ENCODE data around the gene CXXC5.

CXXC5 gene

GRCh38 chr5:139649082-139649991 is 1.2 kb downstream of the CXXC5 start:
- Mint-ChIP-seq H3K36me3 (ENCODE audit: insufficient read depth) (peaks cover 12% of the 10 kb centered on the region), H3K4me3 (peak overlapping the region; percentile 91), H3K4me1 (peaks cover 45% of the 10 kb centered on the region), H3K27ac (ENCODE audit: low read depth) (peak overlapping the region; percentile 30), H3K9me3 (no peaks in the 10 kb centered on the region), H3K27me3 (peaks cover 20% of the 10 kb centered on the region)
- ATAC-seq (replicated peaks; ENCODE audit: extremely low read depth, poor library complexity, severe bottlenecking) (peak; percentile 14), DNase-seq (ENCODE audit: low spot score in 2 of 2) (no peak)

- Mint-ChIP-seq H3K27me3 (peaks cover 20% of the 10 kb centered on the region), H3K9me3 (no peaks in the 10 kb centered on the region), H3K27ac (ENCODE audit: low read depth) (peak overlapping the region; percentile 30), H3K4me3 (peak overlapping the region; percentile 91), H3K36me3 (ENCODE audit: insufficient read depth) (peaks cover 12% of the 10 kb centered on the region), H3K4me1 (peaks cover 42% of the 10 kb centered on the region)
- ATAC-seq (replicated peaks; ENCODE audit: extremely low read depth, poor library complexity, severe bottlenecking): no peak
- no peak for DNase-seq (ENCODE audit: low spot score in 2 of 2)
Observed at GRCh38 chr5:139650031-139650688, 2.0 kb downstream of the CXXC5 start.

- H3K9me3 Mint-ChIP-seq: no peaks in the 10 kb centered on the region
- no peak for DNase-seq (ENCODE audit: low spot score in 2 of 2)
- no peak overlapping the region for H3K27ac Mint-ChIP-seq (ENCODE audit: low read depth)
- H3K27me3 Mint-ChIP-seq: peaks cover 20% of the 10 kb centered on the region
- H3K36me3 Mint-ChIP-seq (ENCODE audit: insufficient read depth): peaks cover 12% of the 10 kb centered on the region
- H3K4me3 Mint-ChIP-seq: peak overlapping the region; percentile 91
- ATAC-seq (replicated peaks; ENCODE audit: extremely low read depth, poor library complexity, severe bottlenecking): no peak
- peaks cover 40% of the 10 kb centered on the region for H3K4me1 Mint-ChIP-seq
Observed at GRCh38 chr5:139650689-139651042, 2.5 kb downstream of the CXXC5 start.

GRCh38 chr5:139651043-139651834 is 3.1 kb downstream of the CXXC5 start:
- H3K36me3 Mint-ChIP-seq (ENCODE audit: insufficient read depth): peaks cover 12% of the 10 kb centered on the region
- peaks cover 20% of the 10 kb centered on the region for H3K27me3 Mint-ChIP-seq
- DNase-seq (ENCODE audit: low spot score in 2 of 2): no peak
- ATAC-seq (replicated peaks; ENCODE audit: extremely low read depth, poor library complexity, severe bottlenecking): no peak
- H3K4me1 Mint-ChIP-seq: peaks cover 40% of the 10 kb centered on the region
- H3K9me3 Mint-ChIP-seq: no peaks in the 10 kb centered on the region
- H3K4me3 Mint-ChIP-seq: peak overlapping the region; percentile 91
- H3K27ac Mint-ChIP-seq (ENCODE audit: low read depth): peak overlapping the region; percentile 47

- peaks cover 42% of the 10 kb centered on the region for H3K4me1 Mint-ChIP-seq
- H3K9me3 Mint-ChIP-seq: no peaks in the 10 kb centered on the region
- ATAC-seq (replicated peaks; ENCODE audit: extremely low read depth, poor library complexity, severe bottlenecking) (peak; percentile 47), DNase-seq (ENCODE audit: low spot score in 2 of 2) (peak in 1 of 2 donors; percentile 53)
- H3K36me3 Mint-ChIP-seq (ENCODE audit: insufficient read depth): peaks cover 12% of the 10 kb centered on the region
- peaks cover 20% of the 10 kb centered on the region for H3K27me3 Mint-ChIP-seq
- peak overlapping the region; percentile 91 for H3K4me3 Mint-ChIP-seq
- H3K27ac Mint-ChIP-seq (ENCODE audit: low read depth): peak overlapping the region; percentile 47
Observed at GRCh38 chr5:139651853-139652787, 4.0 kb downstream of the CXXC5 start.

- peaks cover 49% of the 10 kb centered on the region for H3K4me1 Mint-ChIP-seq
- DNase-seq (ENCODE audit: low spot score in 2 of 2) (no peak), ATAC-seq (replicated peaks; ENCODE audit: extremely low read depth, poor library complexity, severe bottlenecking) (peak; percentile 28)
- H3K27ac Mint-ChIP-seq (ENCODE audit: low read depth): peak overlapping the region; percentile 47
- no peaks in the 10 kb centered on the region for H3K9me3 Mint-ChIP-seq
- peaks cover 20% of the 10 kb centered on the region for H3K27me3 Mint-ChIP-seq
- H3K36me3 Mint-ChIP-seq (ENCODE audit: insufficient read depth): peaks cover 12% of the 10 kb centered on the region
- H3K4me3 Mint-ChIP-seq: peak overlapping the region; percentile 91
Observed at GRCh38 chr5:139652788-139653241, 4.7 kb downstream of the CXXC5 start.

GRCh38 chr5:139653616-139654015 is 5.5 kb downstream of the CXXC5 start:
- ATAC-seq (replicated peaks; ENCODE audit: extremely low read depth, poor library complexity, severe bottlenecking) (no peak), DNase-seq (ENCODE audit: low spot score in 2 of 2) (no peak)
- Mint-ChIP-seq H3K27me3 (peaks cover 20% of the 10 kb centered on the region), H3K9me3 (no peaks in the 10 kb centered on the region), H3K4me3 (peak overlapping the region; percentile 8), H3K36me3 (ENCODE audit: insufficient read depth) (peaks cover 12% of the 10 kb centered on the region), H3K27ac (ENCODE audit: low read depth) (no peak overlapping the region), H3K4me1 (peaks cover 55% of the 10 kb centered on the region)

GRCh38 chr5:139654464-139654863 is 6.3 kb downstream of the CXXC5 start:
- H3K36me3 Mint-ChIP-seq (ENCODE audit: insufficient read depth): peaks cover 12% of the 10 kb centered on the region
- ATAC-seq (replicated peaks; ENCODE audit: extremely low read depth, poor library complexity, severe bottlenecking): no peak
- peaks cover 54% of the 10 kb centered on the region for H3K4me1 Mint-ChIP-seq
- H3K27me3 Mint-ChIP-seq: peaks cover 18% of the 10 kb centered on the region
- no peak for DNase-seq (ENCODE audit: low spot score in 2 of 2)
- H3K4me3 Mint-ChIP-seq: no peak overlapping the region
- H3K27ac Mint-ChIP-seq (ENCODE audit: low read depth): no peak overlapping the region
- no peaks in the 10 kb centered on the region for H3K9me3 Mint-ChIP-seq

GRCh38 chr5:139654871-139655491 is 6.8 kb downstream of the CXXC5 start:
- peaks cover 7% of the 10 kb centered on the region for H3K36me3 Mint-ChIP-seq (ENCODE audit: insufficient read depth)
- H3K9me3 Mint-ChIP-seq: no peaks in the 10 kb centered on the region
- DNase-seq (ENCODE audit: low spot score in 2 of 2) (no peak), ATAC-seq (replicated peaks; ENCODE audit: extremely low read depth, poor library complexity, severe bottlenecking) (no peak)
- no peak overlapping the region for H3K27ac Mint-ChIP-seq (ENCODE audit: low read depth)
- H3K4me1 Mint-ChIP-seq: peaks cover 49% of the 10 kb centered on the region
- peaks cover 13% of the 10 kb centered on the region for H3K27me3 Mint-ChIP-seq
- H3K4me3 Mint-ChIP-seq: no peak overlapping the region

GRCh38 chr5:139655727-139656271 is 7.7 kb downstream of the CXXC5 start:
- Mint-ChIP-seq H3K27ac (ENCODE audit: low read depth) (no peak overlapping the region), H3K4me3 (no peak overlapping the region), H3K4me1 (peaks cover 49% of the 10 kb centered on the region)

More at GRCh38 chr5:139655727-139656271, 7.7 kb downstream of the CXXC5 start:
- DNase-seq (ENCODE audit: low spot score in 2 of 2) (no peak), ATAC-seq (replicated peaks; ENCODE audit: extremely low read depth, poor library complexity, severe bottlenecking) (no peak)
- no peaks in the 10 kb centered on the region for H3K9me3 Mint-ChIP-seq
- peaks cover 7% of the 10 kb centered on the region for H3K36me3 Mint-ChIP-seq (ENCODE audit: insufficient read depth)
- H3K27me3 Mint-ChIP-seq: peaks cover 10% of the 10 kb centered on the region

Data from central memory CD8-positive, alpha-beta T cell (primary cell).